ENCODE results near the gene ARRDC3. TPM values are rescaled to one million over a fixed set of nuclear protein-coding genes. Genes with fewer than 3 reads are reported as not detected.
"Not testable (repeated sequence)": the region's sequence is repeated elsewhere in the genome, so short reads cannot be mapped to it uniquely, and the experiment has no call there.

Gene ARRDC3
- total RNA-seq, 1 donor from 2014 or later: 109 TPM

GRCh38 chr5:91352831-91353695 is 30.1 kb downstream of the ARRDC3 start:
- Mint-ChIP-seq H3K27ac (ENCODE audit: unreplicated experiment) (no peak overlapping the region), H3K9me3 (ENCODE audit: unreplicated experiment) (peaks cover 3% of the 10 kb centered on the region), H3K36me3 (ENCODE audit: unreplicated experiment) (no peaks in the 10 kb centered on the region), H3K4me3 (ENCODE audit: unreplicated experiment) (no peak overlapping the region), H3K27me3 (ENCODE audit: unreplicated experiment) (peaks cover 3% of the 10 kb centered on the region), H3K4me1 (ENCODE audit: low read depth, unreplicated experiment) (peaks cover 12% of the 10 kb centered on the region)
- DNase-seq: no peak
- TF ChIP-seq, protein P1, sequence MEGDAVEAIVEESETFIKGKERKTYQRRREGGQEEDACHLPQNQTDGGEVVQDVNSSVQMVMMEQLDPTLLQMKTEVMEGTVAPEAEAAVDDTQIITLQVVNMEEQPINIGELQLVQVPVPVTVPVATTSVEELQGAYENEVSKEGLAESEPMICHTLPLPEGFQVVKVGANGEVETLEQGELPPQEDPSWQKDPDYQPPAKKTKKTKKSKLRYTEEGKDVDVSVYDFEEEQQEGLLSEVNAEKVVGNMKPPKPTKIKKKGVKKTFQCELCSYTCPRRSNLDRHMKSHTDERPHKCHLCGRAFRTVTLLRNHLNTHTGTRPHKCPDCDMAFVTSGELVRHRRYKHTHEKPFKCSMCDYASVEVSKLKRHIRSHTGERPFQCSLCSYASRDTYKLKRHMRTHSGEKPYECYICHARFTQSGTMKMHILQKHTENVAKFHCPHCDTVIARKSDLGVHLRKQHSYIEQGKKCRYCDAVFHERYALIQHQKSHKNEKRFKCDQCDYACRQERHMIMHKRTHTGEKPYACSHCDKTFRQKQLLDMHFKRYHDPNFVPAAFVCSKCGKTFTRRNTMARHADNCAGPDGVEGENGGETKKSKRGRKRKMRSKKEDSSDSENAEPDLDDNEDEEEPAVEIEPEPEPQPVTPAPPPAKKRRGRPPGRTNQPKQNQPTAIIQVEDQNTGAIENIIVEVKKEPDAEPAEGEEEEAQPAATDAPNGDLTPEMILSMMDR (IDR thresholded peaks at IDR 0.05; ENCODE audit: partially characterized antibody, unreplicated experiment): no peak

DNA sequence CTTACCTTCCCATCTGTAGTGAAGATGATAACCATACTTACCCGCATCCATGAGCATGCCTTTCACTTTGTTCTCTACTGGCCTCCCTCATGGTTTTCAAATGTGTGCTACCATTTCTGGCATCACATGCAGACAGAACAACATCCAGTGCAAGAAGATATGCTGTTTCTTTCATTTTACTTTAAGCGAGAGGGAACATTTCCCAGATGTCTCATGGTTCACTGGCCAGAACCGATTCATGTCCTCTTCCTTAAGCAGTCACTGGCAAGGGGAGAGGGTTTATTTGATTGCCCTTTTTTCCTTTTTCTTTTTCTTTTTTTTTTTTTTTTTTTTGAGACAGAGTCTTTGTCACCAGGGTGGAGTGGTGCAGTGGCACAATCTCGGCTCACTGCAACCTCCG is 37.7 kb downstream of the ARRDC3 start:
- Mint-ChIP-seq H3K27me3 (ENCODE audit: unreplicated experiment) (peaks cover 2% of the 10 kb centered on the region), H3K9me3 (ENCODE audit: unreplicated experiment) (peaks cover 3% of the 10 kb centered on the region), H3K36me3 (ENCODE audit: unreplicated experiment) (no peaks in the 10 kb centered on the region), H3K4me3 (ENCODE audit: unreplicated experiment) (no peak overlapping the region), H3K4me1 (ENCODE audit: low read depth, unreplicated experiment) (no peaks in the 10 kb centered on the region), H3K27ac (ENCODE audit: unreplicated experiment) (no peak overlapping the region)
- no peak for DNase-seq
- TF ChIP-seq, protein P1 (IDR thresholded peaks at IDR 0.05; ENCODE audit: partially characterized antibody, unreplicated experiment): no peak

DNA sequence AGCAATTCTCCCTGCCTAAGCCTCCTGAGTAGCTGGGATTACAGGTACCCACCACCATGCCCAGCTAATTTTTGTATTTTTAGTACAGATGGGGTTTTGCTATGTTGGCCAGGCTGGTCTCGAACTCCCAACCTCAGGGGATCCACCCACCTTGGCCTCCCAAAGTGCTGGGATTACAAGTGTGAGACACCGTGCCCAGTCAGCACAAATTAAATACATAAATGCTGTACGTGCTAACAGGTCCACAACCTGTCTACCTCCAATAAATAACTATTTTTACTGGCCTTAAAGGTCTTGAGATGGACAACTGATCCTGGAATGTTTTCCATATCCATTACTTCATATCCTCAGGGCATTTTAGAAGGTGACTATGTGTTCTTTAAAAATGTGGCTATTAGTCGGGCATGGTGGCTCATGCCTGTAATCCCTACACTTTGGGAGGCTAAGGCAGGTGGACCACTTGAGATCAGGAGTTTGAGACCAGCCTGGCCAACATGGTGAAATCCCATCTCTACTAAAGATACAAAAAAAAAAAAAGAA is 38.4 kb downstream of the ARRDC3 start:
- not testable (repeated sequence) for DNase-seq; H3K4me3 Mint-ChIP-seq (ENCODE audit: unreplicated experiment); H3K4me1 Mint-ChIP-seq (ENCODE audit: low read depth, unreplicated experiment); H3K27ac Mint-ChIP-seq (ENCODE audit: unreplicated experiment); H3K36me3 Mint-ChIP-seq (ENCODE audit: unreplicated experiment); H3K27me3 Mint-ChIP-seq (ENCODE audit: unreplicated experiment); H3K9me3 Mint-ChIP-seq (ENCODE audit: unreplicated experiment)

DNA sequence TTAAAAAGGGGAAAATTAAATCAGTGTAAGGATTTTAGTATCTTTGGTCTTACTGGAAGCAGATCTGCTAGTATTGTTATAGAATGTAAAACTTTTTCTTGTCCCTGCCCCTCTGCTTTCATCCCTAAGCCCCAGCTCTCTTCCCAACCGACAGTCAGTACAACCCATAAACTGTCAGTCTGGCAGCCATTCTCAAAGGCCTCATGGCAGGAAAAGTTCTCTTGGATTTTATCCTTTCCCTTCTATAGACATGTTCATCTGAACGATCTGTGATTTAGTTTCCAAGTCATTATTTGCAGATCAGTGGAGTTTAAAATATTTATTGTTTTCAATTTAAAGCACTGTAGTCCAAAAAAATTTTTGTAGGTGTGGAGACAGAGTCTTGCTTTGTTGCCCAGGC is 39.2 kb downstream of the ARRDC3 start:
- H3K27ac Mint-ChIP-seq (ENCODE audit: unreplicated experiment): no peak overlapping the region
- H3K36me3 Mint-ChIP-seq (ENCODE audit: unreplicated experiment): no peaks in the 10 kb centered on the region

GRCh38 chr5:91342931-91343330 is 40.2 kb downstream of the ARRDC3 start:
- H3K9me3 Mint-ChIP-seq (ENCODE audit: unreplicated experiment); H3K4me3 Mint-ChIP-seq (ENCODE audit: unreplicated experiment); DNase-seq; H3K36me3 Mint-ChIP-seq (ENCODE audit: unreplicated experiment); H3K27me3 Mint-ChIP-seq (ENCODE audit: unreplicated experiment); H3K4me1 Mint-ChIP-seq (ENCODE audit: low read depth, unreplicated experiment); H3K27ac Mint-ChIP-seq (ENCODE audit: unreplicated experiment): not testable (repeated sequence)

More for the DNA sequence above, 39.2 kb downstream of the ARRDC3 start:
- Mint-ChIP-seq H3K4me3 (ENCODE audit: unreplicated experiment) (no peak overlapping the region), H3K27me3 (ENCODE audit: unreplicated experiment) (peaks cover 2% of the 10 kb centered on the region), H3K4me1 (ENCODE audit: low read depth, unreplicated experiment) (no peaks in the 10 kb centered on the region), H3K9me3 (ENCODE audit: unreplicated experiment) (peaks cover 3% of the 10 kb centered on the region)
- TF ChIP-seq, protein P1 (IDR thresholded peaks at IDR 0.05; ENCODE audit: partially characterized antibody, unreplicated experiment): no peak
- DNase-seq: no peak

- Mint-ChIP-seq H3K36me3 (ENCODE audit: unreplicated experiment) (no peaks in the 10 kb centered on the region), H3K4me1 (ENCODE audit: low read depth, unreplicated experiment) (no peaks in the 10 kb centered on the region)
Observed at GRCh38 chr5:91341154-91341553, 42.0 kb downstream of the ARRDC3 start.

More at GRCh38 chr5:91341154-91341553, 42.0 kb downstream of the ARRDC3 start:
- H3K4me3 Mint-ChIP-seq (ENCODE audit: unreplicated experiment): no peak overlapping the region
- no peak overlapping the region for H3K27ac Mint-ChIP-seq (ENCODE audit: unreplicated experiment)
- H3K27me3 Mint-ChIP-seq (ENCODE audit: unreplicated experiment): peaks cover 2% of the 10 kb centered on the region
- TF ChIP-seq, protein P1 (IDR thresholded peaks at IDR 0.05; ENCODE audit: partially characterized antibody, unreplicated experiment): no peak
- no peaks in the 10 kb centered on the region for H3K9me3 Mint-ChIP-seq (ENCODE audit: unreplicated experiment)
- DNase-seq: no peak

Measured in glutamatergic neuron (in vitro differentiated cells).